SH-SY5Y (cell line): ENCODE measurements around the gene PTCH1.

Source experiments
- GATA2 ChIP-seq: IDR thresholded peaks from 2 replicates; pipeline ENCODE4 v1.6.1; 2011; ENCODE audit warnings: mild to moderate bottlenecking, low read depth, low read length
- GATA3 ChIP-seq: IDR thresholded peaks from 2 replicates; pipeline ENCODE4 v1.6.1; 2011; ENCODE audit warnings: low read depth, mild to moderate bottlenecking, low read length, moderate library complexity

DNA sequence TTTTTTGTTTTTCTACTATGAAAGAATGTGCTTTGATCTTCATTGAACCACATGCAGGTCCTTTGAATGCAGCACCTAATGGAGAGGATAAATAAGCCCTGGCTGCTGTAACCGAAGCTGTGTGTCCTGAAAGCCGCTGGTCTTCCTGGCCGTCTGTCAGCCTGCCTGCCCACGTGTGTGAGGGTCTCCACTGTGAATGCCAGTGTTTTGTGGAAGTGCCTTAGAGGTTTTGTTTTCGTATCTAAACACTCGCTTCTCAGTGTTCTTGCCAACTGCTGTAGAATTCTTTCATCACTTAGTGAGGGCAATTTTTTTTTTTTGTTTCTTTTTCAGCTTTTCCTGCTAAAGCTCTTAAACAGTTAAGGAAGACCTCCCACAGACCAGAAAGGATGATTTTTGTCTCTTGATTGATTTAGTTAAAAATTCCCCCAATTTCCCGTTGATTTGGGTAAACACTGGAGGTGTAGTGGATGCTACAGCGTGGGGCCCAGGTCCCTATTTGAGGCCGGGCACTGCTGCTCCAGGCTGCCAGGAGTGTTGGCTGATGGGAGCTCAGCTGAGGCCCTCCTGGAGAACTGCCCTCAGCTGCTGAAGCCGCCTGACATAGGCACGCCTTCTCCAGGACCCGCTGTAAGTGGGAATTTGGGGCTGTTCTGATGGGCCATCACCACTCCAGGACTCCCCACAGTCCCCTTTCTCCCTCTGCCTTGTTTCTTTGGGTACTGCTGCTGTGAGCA is 29.2 kb upstream of the PTCH1 start:
- TF ChIP-seq GATA2 (no peak), GATA3 (no peak)
